K562 (cell line): ENCODE measurements around the gene RHOF. TPM values are rescaled to one million over a fixed set of nuclear protein-coding genes. Genes with fewer than 3 reads are reported as not detected.
A peak's percentile ranks its signal among the peaks of the same experiment; 100 is the strongest.

Experiments
- AFF1 ChIP-seq, 2 experiments: fragments of 450-650 bp; IDR thresholded peaks; 2 replicates each; pipeline ENCODE4 v1.6.1; 2018; ENCODE audit warnings: mild to moderate bottlenecking in 2 of 2, low read depth in 1 of 2; ENCODE audit not compliant: partially characterized antibody in 2 of 2
- CHCHD3 ChIP-seq: fragments of 250-450 bp; sonication (Bioruptor Pico); IDR thresholded peaks from 2 replicates; pipeline ENCODE4 v2.1.2; 2022; ENCODE audit warnings: mild to moderate bottlenecking
- ESRRA ChIP-seq: fragments of 450-650 bp; IDR thresholded peaks from 2 replicates; pipeline ENCODE4 v1.6.1; 2014; ENCODE audit warnings: low read depth, mild to moderate bottlenecking, moderate library complexity, borderline replicate concordance
- ILF3 ChIP-seq: fragments of 450-650 bp; IDR thresholded peaks from 2 replicates; pipeline ENCODE4 v1.6.1; 2018; ENCODE audit warnings: antibody characterized with exemption, mild to moderate bottlenecking, moderate library complexity, borderline replicate concordance
- MAX ChIP-seq: sonication (generic); formaldehyde crosslinking; IDR thresholded peaks from 2 replicates; pipeline ENCODE4 v1.9.0; 2022; ENCODE audit warnings: mild to moderate bottlenecking, missing genetic modification reagents
- MAZ ChIP-seq, 2 experiments: fragments of 450-650 bp in 1 of 2; sonication (generic) in 1 of 2; formaldehyde crosslinking; IDR thresholded peaks in 1 of 2; conservative IDR thresholded peaks in 1 of 2; 2 replicates each; pipeline versions ENCODE4 v1.4.0 to v1.5.0; 2020; ENCODE audit warnings: mild to moderate bottlenecking in 1 of 2, missing genetic modification reagents in 1 of 2
- MCM7 ChIP-seq, 2 experiments: fragments of 450-650 bp; IDR thresholded peaks; 2 replicates each; pipeline ENCODE4 v1.6.1; 2016 to 2018
- MXD1 ChIP-seq: fragments of 250-450 bp; sonication (Bioruptor Pico); IDR thresholded peaks from 2 replicates; pipeline ENCODE4 v1.8.0; 2021; ENCODE audit warnings: borderline replicate concordance, mild to moderate bottlenecking, moderate library complexity; ENCODE audit not compliant: poor library complexity, severe bottlenecking
- NEUROD1 ChIP-seq: fragments of 150-350 bp; IDR thresholded peaks from 2 replicates; pipeline ENCODE4 v1.6.1; 2014; ENCODE audit warnings: borderline replicate concordance, low read length, low read depth; ENCODE audit not compliant: partially characterized antibody
- NONO ChIP-seq, 2 experiments: fragments of 200-400 bp in 1 of 2; fragments of 450-650 bp in 1 of 2; formaldehyde crosslinking in 1 of 2; IDR thresholded peaks; 2 replicates each; pipeline ENCODE4 v1.6.1; 2017; ENCODE audit warnings: low read depth in 2 of 2, mild to moderate bottlenecking in 2 of 2, moderate library complexity in 2 of 2, low read length in 1 of 2
- PRDM10 ChIP-seq: fragments of 450-650 bp; IDR thresholded peaks from 2 replicates; pipeline ENCODE4 v1.6.1; 2018; ENCODE audit not compliant: partially characterized antibody
- RBFOX2 ChIP-seq: fragments of 200-400 bp; formaldehyde crosslinking; IDR thresholded peaks from 2 replicates; pipeline ENCODE4 v1.6.1; 2017; ENCODE audit warnings: low read depth, mild to moderate bottlenecking, low read length, moderate library complexity
- SOX6 ChIP-seq: fragments of 450-650 bp; IDR thresholded peaks from 2 replicates; pipeline ENCODE4 v1.6.1; 2014; ENCODE audit warnings: mild to moderate bottlenecking
- ZBTB5 ChIP-seq: fragments of 450-650 bp; IDR thresholded peaks from 2 replicates; pipeline ENCODE4 v1.6.1; 2017; ENCODE audit warnings: antibody characterized with exemption
- ZNF354B ChIP-seq: fragments of 250-450 bp; sonication (Bioruptor Pico); IDR thresholded peaks from 2 replicates; pipeline ENCODE4 v1.4.0; 2020
- polyA plus RNA-seq, 8 experiments: library from polyadenylated mRNA; depleted of rRNA in 4 of 8; stranded (reverse) in 5 of 8; unstranded in 3 of 8; fragments of >200 nt; fragmentation: Nextera tagmentation in 2 of 8; fragmentation: Illumina TruSeq in 1 of 8; extraction: Ambion mirVana in 2 of 8; extraction: Trizol in 1 of 8; gene quantifications; 2 replicates each; pipeline versions ENCODE4 v1.2.1 to v1.2.3, GENCODE V29; 2011 to 2014; ENCODE audit warnings: inconsistent platforms in 1 of 8, missing spikeins in 1 of 8
- total RNA-seq, 7 experiments: library from RNA; depleted of rRNA in 6 of 7; stranded (reverse); fragments of >200 nt in 6 of 7; fragmentation: Illumina TruSeq in 2 of 7; extraction: Trizol in 2 of 7; gene quantifications; 2 replicates each; pipeline versions ENCODE4 v1.2.1 to v1.2.3, GENCODE V29; 2011 to 2021; ENCODE audit warnings: low replicate concordance in 1 of 7

Gene RHOF
- total and polyA plus RNA-seq, 9 of the 15 experiments (the other 6 are each of a cell fraction or from before 2014, with no cell fraction given): 0.13 to 10.1 (median 4.0) TPM

- TF ChIP-seq ZNF354B (CRISPR knock-in tag) (no peak), MAX (peak; percentile 9; the same call in 1 of the 2 replicates), AFF1 (IDR thresholded peaks at IDR 0.05; ENCODE audit: low read depth in 1 of 2, partially characterized antibody in 2 of 2) (no peak), ILF3 (0 out of 2 replicates have a peak, but pooled peaks have one; percentile 27), NONO (IDR thresholded peaks at IDR 0.05; ENCODE audit: low read depth in 2 of 2, low read length in 1 of 2) (peak in 1 of 2 experiments; percentile 55; a peak in 1 of 4 replicates), ESRRA (no peak), CHCHD3 (CRISPR knock-in tag) (no peak), NEUROD1 (peak; percentile 62), MAZ (CRISPR knock-in tag; conservative IDR thresholded peaks at IDR 0.05 in 1 of 2, IDR thresholded peaks at IDR 0.05 in 1 of 2) (peak; percentile 14 to 80; a peak in 2 of 4 replicates), MXD1 (CRISPR knock-in tag) (no peak), SOX6 (no peak), RBFOX2 (peak; percentile 80), ZBTB5 (no peak), PRDM10 (no peak), MCM7 (IDR thresholded peaks at IDR 0.05) (no peak)
These were observed 18.2 kb upstream of the RHOF start (continued) for GRCh38 chr12:121811434-121812319.
